Mammary epithelial cell (primary cell): Measurements from ENCODE around the gene ATG13.

ENCODE experiments used
- CTCF ChIP-seq, 2 donors: IDR thresholded peaks in 1 of 2; conservative IDR thresholded peaks in 1 of 2; 2 replicates each; pipeline ENCODE4 v1.5.1; 2011 to 2012; ENCODE audit warnings: inconsistent platforms in 2 of 2, low read length in 2 of 2, mild to moderate bottlenecking in 2 of 2, control low read depth in 1 of 2, low read depth in 1 of 2; ENCODE audit not compliant: insufficient read depth in 1 of 2; ENCODE audit errors: extremely low read depth in 1 of 2
- EZH2 ChIP-seq: IDR thresholded peaks from 2 replicates; pipeline ENCODE4 v1.6.1; 2012; ENCODE audit warnings: low read length, inconsistent platforms, borderline replicate concordance

DNA sequence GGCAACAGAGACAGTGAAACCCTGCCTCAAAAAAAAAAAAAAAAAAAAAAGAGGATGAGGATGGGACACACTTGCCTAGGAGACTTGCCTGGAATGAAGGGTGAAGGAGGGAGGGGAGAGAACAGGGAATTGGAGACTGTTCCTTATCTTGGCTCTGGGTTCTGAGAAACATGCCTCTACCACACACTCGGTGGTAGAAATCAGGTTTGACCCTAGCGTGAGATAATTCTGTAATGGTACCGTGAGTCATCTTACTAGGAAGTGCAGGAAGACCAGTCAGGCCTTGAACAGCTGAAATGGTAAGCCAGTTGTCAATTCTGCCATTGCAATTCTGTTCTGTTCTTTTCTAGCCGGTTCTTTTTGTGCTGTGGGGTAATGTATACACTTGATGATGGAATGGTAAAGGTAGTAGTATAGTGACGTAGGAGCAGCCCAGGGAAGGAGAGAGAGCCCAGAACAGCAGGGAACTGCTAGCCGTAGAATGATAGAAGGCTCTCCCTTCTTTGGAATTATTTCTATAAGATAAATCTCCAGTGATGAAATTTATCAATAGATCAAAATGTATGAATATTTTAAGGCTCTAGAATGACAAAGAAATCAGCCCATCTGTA lies 19.6 kb upstream of the ATG13 start:
- no peak for TF ChIP-seq CTCF (conservative IDR thresholded peaks at IDR 0.05 in 1 of 2, IDR thresholded peaks at IDR 0.05 in 1 of 2; ENCODE audit: extremely low read depth in 1 of 2, insufficient read depth in 1 of 2, low read depth in 1 of 2, low read length in 2 of 2)
- no peak for TF ChIP-seq EZH2
